Astrocyte (in vitro differentiated cells and primary cell): ENCODE measurements around the gene C3orf22. TPM values are rescaled to one million over a fixed set of nuclear protein-coding genes. Genes with fewer than 3 reads are reported as not detected.

Experiments
- DNase-seq: peaks from one replicate; pipeline ENCODE4 v3.0.0-alpha.2; 2010; ENCODE audit warnings: low read depth
- FAIRE-seq: peaks from 2 replicates; lab custom pipeline; 2011; peaks lifted over from hg19 to GRCh38; lab: Jason Lieb, UNC
- H2AFZ ChIP-seq: 2 replicates; pipeline ENCODE4 v1.6.0; 2012; ENCODE audit warnings: low read depth, low read length, inconsistent platforms
- H3K27ac ChIP-seq: 2 replicates; pipeline ENCODE4 v1.5.1; 2011; ENCODE audit warnings: low read depth, low read length, inconsistent platforms
- H3K27me3 ChIP-seq: 2 replicates; pipeline ENCODE4 v1.6.0; 2011; ENCODE audit warnings: low read length, inconsistent platforms; ENCODE audit not compliant: insufficient read depth
- H3K36me3 ChIP-seq: 2 replicates; pipeline ENCODE4 v1.5.1; 2011; ENCODE audit warnings: low read length, inconsistent platforms; ENCODE audit not compliant: insufficient read depth
- H3K4me1 ChIP-seq: 2 replicates; pipeline ENCODE4 v1.5.1; 2011; ENCODE audit warnings: low read length, inconsistent platforms; ENCODE audit not compliant: insufficient read depth
- H3K4me2 ChIP-seq: 2 replicates; pipeline ENCODE4 v1.6.0; 2012; ENCODE audit warnings: low read length, inconsistent platforms
- H3K4me3 ChIP-seq: 2 replicates; pipeline ENCODE4 v1.5.1; 2011; ENCODE audit warnings: low read depth, mild to moderate bottlenecking, low read length, inconsistent platforms; ENCODE audit not compliant: insufficient read depth
- H3K79me2 ChIP-seq: 2 replicates; pipeline ENCODE4 v1.6.0; 2012; ENCODE audit warnings: mild to moderate bottlenecking, low read length, inconsistent platforms; ENCODE audit not compliant: insufficient read depth
- H3K9ac ChIP-seq: 2 replicates; pipeline ENCODE4 v1.6.0; 2012; ENCODE audit warnings: mild to moderate bottlenecking, low read length, inconsistent platforms
- H3K9me3 ChIP-seq: 2 replicates; pipeline ENCODE4 v1.5.1; 2012; ENCODE audit warnings: low read depth, mild to moderate bottlenecking, low read length, inconsistent platforms; ENCODE audit not compliant: insufficient read depth
- H4K20me1 ChIP-seq: 2 replicates; pipeline ENCODE4 v1.6.0; 2012; ENCODE audit warnings: low read length, inconsistent platforms; ENCODE audit not compliant: insufficient read depth
- H3K27ac Mint-ChIP-seq: one replicate; pipeline ENCODE4 v1.8.0; 2021; ENCODE audit warnings: mild to moderate bottlenecking, mixed read lengths; ENCODE audit not compliant: unreplicated experiment
- H3K27me3 Mint-ChIP-seq: one replicate; pipeline ENCODE4 v1.8.0; 2021; ENCODE audit warnings: low read depth, mixed read lengths; ENCODE audit not compliant: unreplicated experiment
- H3K36me3 Mint-ChIP-seq: one replicate; pipeline ENCODE4 v1.8.0; 2021; ENCODE audit warnings: low read depth, mixed read lengths; ENCODE audit not compliant: unreplicated experiment
- H3K4me1 Mint-ChIP-seq: one replicate; pipeline ENCODE4 v1.8.0; 2021; ENCODE audit warnings: low read depth, mixed read lengths; ENCODE audit not compliant: unreplicated experiment
- H3K4me3 Mint-ChIP-seq: one replicate; pipeline ENCODE4 v1.8.0; 2021; ENCODE audit warnings: mild to moderate bottlenecking, moderate library complexity, mixed read lengths; ENCODE audit not compliant: unreplicated experiment
- H3K9me3 Mint-ChIP-seq: one replicate; pipeline ENCODE4 v1.8.0; 2021; ENCODE audit warnings: mild to moderate bottlenecking, mixed read lengths; ENCODE audit not compliant: unreplicated experiment
- EZH2 ChIP-seq: IDR thresholded peaks from 2 replicates; pipeline ENCODE4 v1.6.1; 2012; ENCODE audit warnings: mild to moderate bottlenecking, low read length, inconsistent platforms; ENCODE audit not compliant: insufficient read depth
- total RNA-seq: library from RNA; stranded (reverse); gene quantifications from 2 replicates; pipeline ENCODE4 v1.2.1, GENCODE V29; 2021
- TF ChIP-seq, protein P1 (sequence below): IDR thresholded peaks from 2 replicates; pipeline ENCODE4 v1.5.1; 2011; ENCODE audit warnings: low read depth, mild to moderate bottlenecking, inconsistent platforms, low read length, moderate library complexity; ENCODE audit not compliant: insufficient read depth

C3orf22 gene
- total RNA-seq, 1 donor from 2014 or later: not detected

GRCh38 chr3:126517291-126517951, 41.3 kb downstream of the C3orf22 start, which contains the start of gene UROC1:
TSS of gene UROC1 (minus strand) at chr3:126517773. CDS start at chr3:126517719, 54 bp downstream.
- Histone ChIP-seq H3K4me3 (no peak within 1 kb of the TSS), H3K36me3 (no peaks in the 10 kb centered on the region), H3K4me2 (no peak within 1 kb of the TSS), H3K79me2 (no peaks in the 10 kb centered on the region), H2AFZ (no peak within 1 kb of the TSS), H3K27me3 (peaks cover 12% of the 10 kb centered on the region), H3K4me1 (no peaks in the 10 kb centered on the region), H3K9me3 (no peaks in the 10 kb centered on the region), H4K20me1 (no peaks in the 10 kb centered on the region), H3K27ac (no peak within 1 kb of the TSS), H3K9ac (no peak within 1 kb of the TSS)
- no peak for DNase-seq
- Mint-ChIP-seq H3K27ac (no peak within 1 kb of the TSS), H3K4me1 (no peaks in the 10 kb centered on the region), H3K4me3 (no peak within 1 kb of the TSS), H3K9me3 (no peaks in the 10 kb centered on the region), H3K27me3 (peaks cover 53% of the 10 kb centered on the region), H3K36me3 (peaks cover 3% of the 10 kb centered on the region)
- no peak for FAIRE-seq
- TF ChIP-seq, protein P1, sequence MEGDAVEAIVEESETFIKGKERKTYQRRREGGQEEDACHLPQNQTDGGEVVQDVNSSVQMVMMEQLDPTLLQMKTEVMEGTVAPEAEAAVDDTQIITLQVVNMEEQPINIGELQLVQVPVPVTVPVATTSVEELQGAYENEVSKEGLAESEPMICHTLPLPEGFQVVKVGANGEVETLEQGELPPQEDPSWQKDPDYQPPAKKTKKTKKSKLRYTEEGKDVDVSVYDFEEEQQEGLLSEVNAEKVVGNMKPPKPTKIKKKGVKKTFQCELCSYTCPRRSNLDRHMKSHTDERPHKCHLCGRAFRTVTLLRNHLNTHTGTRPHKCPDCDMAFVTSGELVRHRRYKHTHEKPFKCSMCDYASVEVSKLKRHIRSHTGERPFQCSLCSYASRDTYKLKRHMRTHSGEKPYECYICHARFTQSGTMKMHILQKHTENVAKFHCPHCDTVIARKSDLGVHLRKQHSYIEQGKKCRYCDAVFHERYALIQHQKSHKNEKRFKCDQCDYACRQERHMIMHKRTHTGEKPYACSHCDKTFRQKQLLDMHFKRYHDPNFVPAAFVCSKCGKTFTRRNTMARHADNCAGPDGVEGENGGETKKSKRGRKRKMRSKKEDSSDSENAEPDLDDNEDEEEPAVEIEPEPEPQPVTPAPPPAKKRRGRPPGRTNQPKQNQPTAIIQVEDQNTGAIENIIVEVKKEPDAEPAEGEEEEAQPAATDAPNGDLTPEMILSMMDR: no peak
- no peak for TF ChIP-seq EZH2

DNA sequence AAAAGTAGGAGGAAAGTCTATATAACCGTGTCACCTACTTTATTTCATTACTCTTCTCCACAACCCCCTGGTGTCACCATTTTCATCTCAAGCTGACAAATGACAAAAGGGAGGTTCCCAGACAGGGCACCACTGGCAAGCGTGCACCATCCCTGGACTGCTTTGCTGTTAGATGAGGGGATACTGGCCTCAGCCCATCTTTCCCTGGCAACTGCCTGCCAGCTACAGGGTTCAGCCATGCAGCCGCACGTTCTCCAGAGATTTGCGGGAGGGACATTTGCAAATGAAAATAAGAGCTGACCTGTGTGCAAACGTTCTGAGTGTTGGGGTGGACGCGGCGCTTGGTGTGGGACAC, 41.8 kb downstream of the C3orf22 start:
- no peak for DNase-seq
- peaks cover 3% of the 10 kb centered on the region for H3K36me3 Mint-ChIP-seq
- no peaks in the 10 kb centered on the region for H3K79me2 ChIP-seq
- no peak overlapping the region for H3K4me3 Mint-ChIP-seq
- peaks cover 48% of the 10 kb centered on the region for H3K27me3 Mint-ChIP-seq
- no peak overlapping the region for H3K4me2 ChIP-seq
- no peaks in the 10 kb centered on the region for H3K4me1 ChIP-seq
- no peak overlapping the region for H2AFZ ChIP-seq
- H3K9me3 ChIP-seq: no peaks in the 10 kb centered on the region
- H3K9me3 Mint-ChIP-seq: no peaks in the 10 kb centered on the region
- H3K36me3 ChIP-seq: no peaks in the 10 kb centered on the region
- TF ChIP-seq EZH2: no peak
- TF ChIP-seq, protein P1: no peak
- H3K4me1 Mint-ChIP-seq: no peaks in the 10 kb centered on the region
- no peaks in the 10 kb centered on the region for H4K20me1 ChIP-seq
- no peak for FAIRE-seq
- no peak overlapping the region for H3K27ac ChIP-seq
- H3K9ac ChIP-seq: no peak overlapping the region
- no peak overlapping the region for H3K4me3 ChIP-seq
- peaks cover 11% of the 10 kb centered on the region for H3K27me3 ChIP-seq
- H3K27ac Mint-ChIP-seq: no peak overlapping the region

- no peak overlapping the region for H3K9ac ChIP-seq
- H3K27ac Mint-ChIP-seq: no peak overlapping the region
- no peaks in the 10 kb centered on the region for H3K79me2 ChIP-seq
- FAIRE-seq (no peak), DNase-seq (no peak)
- no peaks in the 10 kb centered on the region for H3K36me3 ChIP-seq
- no peak overlapping the region for H3K4me3 Mint-ChIP-seq
- H4K20me1 ChIP-seq: no peaks in the 10 kb centered on the region
- H3K9me3 ChIP-seq: no peaks in the 10 kb centered on the region
- no peaks in the 10 kb centered on the region for H3K9me3 Mint-ChIP-seq
- no peak overlapping the region for H3K4me2 ChIP-seq
- no peaks in the 10 kb centered on the region for H3K4me1 ChIP-seq
- no peak overlapping the region for H2AFZ ChIP-seq
- H3K27me3 Mint-ChIP-seq: peaks cover 49% of the 10 kb centered on the region
- H3K4me1 Mint-ChIP-seq: no peaks in the 10 kb centered on the region
- no peak overlapping the region for H3K4me3 ChIP-seq
- no peak overlapping the region for H3K27ac ChIP-seq
- TF ChIP-seq, protein P1: no peak
- TF ChIP-seq EZH2: no peak
- H3K36me3 Mint-ChIP-seq: peaks cover 3% of the 10 kb centered on the region
- H3K27me3 ChIP-seq: peaks cover 11% of the 10 kb centered on the region
Measured at GRCh38 chr3:126516152-126516935, 42.4 kb downstream of the C3orf22 start.
